Nephron progenitor cell (in vitro differentiated cells): ENCODE results near the gene BRCA2.

Source experiments
- DNase-seq: peaks from one replicate; pipeline ENCODE4 v3.0.0; 2021
- H3K27ac Mint-ChIP-seq: 2 replicates; pipeline ENCODE4 v1.8.0; 2021; ENCODE audit warnings: mild to moderate bottlenecking, moderate library complexity, mixed read lengths
- H3K27me3 Mint-ChIP-seq: 2 replicates; pipeline ENCODE4 v1.8.0; 2021; ENCODE audit warnings: mild to moderate bottlenecking, low read depth, mixed read lengths; ENCODE audit not compliant: poor library complexity
- H3K36me3 Mint-ChIP-seq: 2 replicates; pipeline ENCODE4 v1.8.0; 2021; ENCODE audit warnings: low read depth, mixed read lengths
- H3K4me1 Mint-ChIP-seq: 2 replicates; pipeline ENCODE4 v1.8.0; 2021; ENCODE audit warnings: mixed read lengths
- H3K4me3 Mint-ChIP-seq: 2 replicates; pipeline ENCODE4 v1.8.0; 2021; ENCODE audit warnings: mild to moderate bottlenecking, moderate library complexity, mixed read lengths
- H3K9me3 Mint-ChIP-seq: 2 replicates; pipeline ENCODE4 v1.8.0; 2021; ENCODE audit warnings: mild to moderate bottlenecking, moderate library complexity, mixed read lengths
- CTCF ChIP-seq: fragments of 200-600 bp; sonication (generic); IDR thresholded peaks from 2 replicates; pipeline ENCODE4 v1.5.0; 2021; ENCODE audit warnings: antibody characterized with exemption

The BRCA2 gene

GRCh38 chr13:32390484-32390883, 75.2 kb downstream of the BRCA2 start:
- peaks cover 23% of the 10 kb centered on the region for H3K36me3 Mint-ChIP-seq
- TF ChIP-seq CTCF: no peak
- no peaks in the 10 kb centered on the region for H3K27me3 Mint-ChIP-seq
- no peak overlapping the region for H3K4me3 Mint-ChIP-seq
- no peaks in the 10 kb centered on the region for H3K9me3 Mint-ChIP-seq
- peak overlapping the region; percentile 73 for H3K27ac Mint-ChIP-seq
- DNase-seq: no peak
- H3K4me1 Mint-ChIP-seq: no peaks in the 10 kb centered on the region

DNA sequence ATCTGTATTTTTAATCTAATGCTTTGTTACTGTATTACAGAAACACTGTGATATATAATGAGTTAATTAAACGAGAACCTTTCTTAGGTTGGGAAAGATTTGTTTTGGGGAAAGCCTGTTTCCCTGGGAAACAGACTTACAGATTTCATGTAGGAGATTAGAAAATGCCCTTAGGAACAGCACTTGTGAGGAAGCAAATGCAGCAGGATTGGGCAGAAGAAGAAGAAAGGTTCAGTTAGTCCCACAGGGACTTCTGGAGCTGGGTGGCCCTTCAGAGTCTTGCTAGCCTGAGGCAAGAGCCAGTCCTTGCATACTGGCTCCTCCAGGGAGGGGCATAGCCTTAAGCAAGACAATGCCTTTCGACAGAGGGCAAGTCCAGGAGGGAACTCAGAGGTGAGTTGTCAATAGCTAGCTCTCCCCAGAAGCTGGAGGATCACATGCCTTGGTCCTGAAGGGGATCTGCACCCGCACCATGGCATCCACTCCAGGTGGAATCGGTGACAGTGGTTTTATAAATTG, 75.9 kb downstream of the BRCA2 start:
- no peaks in the 10 kb centered on the region for H3K27me3 Mint-ChIP-seq
- H3K4me1 Mint-ChIP-seq: no peaks in the 10 kb centered on the region
- no peak overlapping the region for H3K4me3 Mint-ChIP-seq
- H3K36me3 Mint-ChIP-seq: peaks cover 25% of the 10 kb centered on the region
- H3K27ac Mint-ChIP-seq: no peak overlapping the region
- no peak for DNase-seq
- H3K9me3 Mint-ChIP-seq: no peaks in the 10 kb centered on the region
- no peak for TF ChIP-seq CTCF

GRCh38 chr13:32403108-32403507, 87.8 kb downstream of the BRCA2 start:
- Mint-ChIP-seq H3K27ac (no peak overlapping the region), H3K36me3 (peaks cover 16% of the 10 kb centered on the region), H3K4me1 (peaks cover 2% of the 10 kb centered on the region), H3K9me3 (no peaks in the 10 kb centered on the region), H3K4me3 (no peak overlapping the region), H3K27me3 (no peaks in the 10 kb centered on the region)
- no peak for TF ChIP-seq CTCF
- DNase-seq: no peak

DNA sequence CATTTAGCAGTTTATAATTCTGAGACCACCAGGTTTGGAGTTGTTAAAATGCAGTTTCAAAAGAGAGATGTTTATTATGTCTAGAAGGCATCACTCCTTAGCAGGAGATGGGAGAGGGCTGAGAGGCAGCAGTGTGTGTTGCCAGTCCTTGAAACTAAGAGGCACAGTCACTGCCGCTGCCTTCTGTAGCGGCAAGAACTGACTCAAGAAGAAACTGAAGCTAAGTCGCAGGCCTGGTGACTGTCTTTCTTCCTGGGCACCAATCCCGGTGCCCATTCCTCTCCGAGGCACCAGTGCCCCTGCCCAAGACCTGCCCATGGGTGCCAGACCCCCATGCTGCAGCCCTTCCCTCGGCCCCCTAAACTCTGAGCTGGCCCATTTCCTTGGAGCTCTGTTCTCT, 92.5 kb downstream of the BRCA2 start:
- no peak overlapping the region for H3K27ac Mint-ChIP-seq
- H3K27me3 Mint-ChIP-seq: peaks cover 15% of the 10 kb centered on the region
- H3K9me3 Mint-ChIP-seq: no peaks in the 10 kb centered on the region
- H3K4me1 Mint-ChIP-seq: peaks cover 32% of the 10 kb centered on the region
- H3K4me3 Mint-ChIP-seq: no peak overlapping the region
- peaks cover 9% of the 10 kb centered on the region for H3K36me3 Mint-ChIP-seq
- DNase-seq: no peak
- no peak for TF ChIP-seq CTCF

- peaks cover 32% of the 10 kb centered on the region for H3K4me1 Mint-ChIP-seq
- no peaks in the 10 kb centered on the region for H3K9me3 Mint-ChIP-seq
- TF ChIP-seq CTCF: no peak
- peaks cover 9% of the 10 kb centered on the region for H3K36me3 Mint-ChIP-seq
- no peak for DNase-seq
- peaks cover 17% of the 10 kb centered on the region for H3K27me3 Mint-ChIP-seq
- H3K4me3 Mint-ChIP-seq: peak overlapping the region; percentile 62
- no peak overlapping the region for H3K27ac Mint-ChIP-seq
These were observed 93.1 kb downstream of the BRCA2 start for GRCh38 chr13:32408296-32409000.

- peak overlapping the region; percentile 79 for H3K4me3 Mint-ChIP-seq
- H3K27me3 Mint-ChIP-seq: peaks cover 17% of the 10 kb centered on the region
- peaks cover 9% of the 10 kb centered on the region for H3K36me3 Mint-ChIP-seq
- peaks cover 32% of the 10 kb centered on the region for H3K4me1 Mint-ChIP-seq
- no peak for TF ChIP-seq CTCF
- no peak for DNase-seq
- no peak overlapping the region for H3K27ac Mint-ChIP-seq
- H3K9me3 Mint-ChIP-seq: no peaks in the 10 kb centered on the region
These were observed 93.6 kb downstream of the BRCA2 start for GRCh38 chr13:32409001-32409313.
